Upper lobe of right lung (tissue), 1 donor: ENCODE measurements around the gene NUP214. TPM values are rescaled to one million over a fixed set of nuclear protein-coding genes. Genes with fewer than 3 reads are reported as not detected.
"Not testable (repeated sequence)": the region's sequence is repeated elsewhere in the genome, so short reads cannot be mapped to it uniquely, and the experiment has no call there.

ENCODE experiments used
- ATAC-seq: fragments of 200-7000 bp; cut with Tn5 transposase; one replicate; pipeline ENCODE4 v1.9.1; 2020; ENCODE audit warnings: mild to moderate bottlenecking, moderate library complexity
- DNase-seq: peaks from one replicate; pipeline ENCODE4 v3.0.0-alpha.2; 2020
- H3K27ac ChIP-seq: fragments of 200-600 bp; one replicate; pipeline ENCODE4 v1.8.0; 2022
- H3K27me3 ChIP-seq: fragments of 200-600 bp; one replicate; pipeline ENCODE4 v1.8.0; 2022; ENCODE audit warnings: mild to moderate bottlenecking
- H3K36me3 ChIP-seq: fragments of 200-600 bp; one replicate; pipeline ENCODE4 v1.8.0; 2022
- H3K4me1 ChIP-seq: fragments of 200-600 bp; one replicate; pipeline ENCODE4 v1.8.0; 2022
- H3K4me3 ChIP-seq: fragments of 200-600 bp; one replicate; pipeline ENCODE4 v1.8.0; 2022; ENCODE audit warnings: mild to moderate bottlenecking
- H3K9me3 ChIP-seq: fragments of 200-600 bp; one replicate; pipeline ENCODE4 v1.8.0; 2022
- CTCF ChIP-seq: fragments of 200-600 bp; IDR thresholded peaks from one replicate; pipeline ENCODE4 v1.8.0; 2022; ENCODE audit warnings: antibody characterized with exemption
- intact Hi-C: fragments of 100-400 bp; cut with DNase I; formaldehyde crosslinking; loops from one replicate; pipeline ENCODE4 v1.11.0; 2022
- total RNA-seq: library from RNA; stranded (reverse); fragmentation: NEBNext Ultra II Directional; extraction: Animal tissue kit (Norgen Biotek cat#: 25700); gene quantifications from one replicate; pipeline ENCODE4 v1.2.1, GENCODE V29; 2021
- donor health status: DM: no; HTN: yes; CAD: no; lungs with severe emphysema.

NUP214 gene
- total RNA-seq, 1 donor from 2014 or later, result 52.2 TPM

- DNase-seq (no peak), ATAC-seq (no peak)
- Histone ChIP-seq H3K36me3 (peaks cover 91% of the 10 kb centered on the region), H3K9me3 (no peaks in the 10 kb centered on the region), H3K27me3 (no peaks in the 10 kb centered on the region), H3K27ac (no peak overlapping the region), H3K4me3 (no peak overlapping the region), H3K4me1 (no peaks in the 10 kb centered on the region)
- intact Hi-C loops, result no loop called here
- TF ChIP-seq CTCF, result no peak
Observed at GRCh38 chr9:131187957-131188356, 62.6 kb downstream of the NUP214 start.

GRCh38 chr9:131188976-131189375 lies 63.6 kb downstream of the NUP214 start:
- no peak for TF ChIP-seq CTCF
- no peak overlapping the region for H3K4me3 ChIP-seq
- H3K9me3 ChIP-seq, result no peaks in the 10 kb centered on the region
- no peak overlapping the region for H3K27ac ChIP-seq
- no peak for ATAC-seq
- H3K36me3 ChIP-seq, result peaks cover 89% of the 10 kb centered on the region
- H3K4me1 ChIP-seq, result no peaks in the 10 kb centered on the region
- DNase-seq, result no peak
- no peaks in the 10 kb centered on the region for H3K27me3 ChIP-seq
- intact Hi-C loops, result no loop called here

- Histone ChIP-seq H3K27me3 (no peaks in the 10 kb centered on the region), H3K4me1 (no peaks in the 10 kb centered on the region), H3K36me3 (peaks cover 87% of the 10 kb centered on the region), H3K27ac (no peak overlapping the region), H3K9me3 (no peaks in the 10 kb centered on the region), H3K4me3 (no peak overlapping the region)
- TF ChIP-seq CTCF, result no peak
- ATAC-seq, result no peak
- DNase-seq, result no peak
- intact Hi-C loops, result no loop called here
Observed at GRCh38 chr9:131190191-131190590, 64.8 kb downstream of the NUP214 start.

GRCh38 chr9:131191032-131191431 lies 65.6 kb downstream of the NUP214 start:
- H3K4me1 ChIP-seq, H3K4me3 ChIP-seq, H3K9me3 ChIP-seq, H3K27ac ChIP-seq, DNase-seq, intact Hi-C loops, ATAC-seq, H3K27me3 ChIP-seq: not testable (repeated sequence)
- peaks cover 87% of the 10 kb centered on the region for H3K36me3 ChIP-seq

DNA sequence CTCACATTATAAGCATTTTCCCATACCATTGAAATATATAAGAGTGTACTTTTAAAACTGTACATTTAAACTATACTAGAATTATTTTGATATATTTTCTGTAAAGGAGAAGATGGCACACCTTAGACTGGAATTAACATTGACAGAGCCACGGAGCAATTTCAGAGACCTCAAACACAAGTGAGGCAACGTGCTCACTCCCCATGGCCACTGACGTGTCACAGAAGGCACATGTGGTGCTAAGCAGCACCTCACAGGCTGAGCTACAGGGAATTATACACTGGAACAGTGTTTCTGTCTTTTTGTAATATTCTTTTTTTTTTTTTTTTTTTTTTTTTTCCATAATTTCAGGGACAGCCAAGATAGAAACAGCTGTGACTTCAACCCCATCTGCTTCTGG lies 66.5 kb downstream of the NUP214 start:
- no peak overlapping the region for H3K27ac ChIP-seq
- ATAC-seq (no peak), DNase-seq (no peak)
- H3K4me1 ChIP-seq, result no peaks in the 10 kb centered on the region
- TF ChIP-seq CTCF, result no peak
- H3K9me3 ChIP-seq, result no peaks in the 10 kb centered on the region
- intact Hi-C loops, result no loop called here
- peaks cover 87% of the 10 kb centered on the region for H3K36me3 ChIP-seq
- no peaks in the 10 kb centered on the region for H3K27me3 ChIP-seq
- H3K4me3 ChIP-seq, result no peak overlapping the region

DNA sequence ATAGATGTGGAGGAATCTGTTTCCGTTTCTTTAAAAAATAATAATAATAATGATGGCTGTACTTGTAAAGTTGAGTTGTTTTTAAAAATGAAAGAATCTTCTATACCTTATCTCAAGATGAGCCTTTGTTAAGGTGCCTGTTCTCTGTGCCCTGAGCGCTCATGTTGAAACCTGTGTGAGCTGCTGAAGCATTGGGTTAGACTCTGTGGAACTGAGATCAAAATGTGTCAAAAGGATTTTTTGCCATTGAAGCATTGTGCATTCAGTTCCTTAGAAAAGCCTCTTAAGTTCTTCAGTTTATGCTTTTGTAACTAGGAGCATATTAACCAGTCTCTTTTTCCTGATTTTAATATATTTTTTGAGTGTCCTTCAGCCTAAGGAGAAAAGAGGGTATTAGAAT lies 67.7 kb downstream of the NUP214 start:
- TF ChIP-seq CTCF, result no peak
- Histone ChIP-seq H3K27ac (no peak overlapping the region), H3K4me1 (no peaks in the 10 kb centered on the region), H3K9me3 (no peaks in the 10 kb centered on the region), H3K36me3 (peaks cover 87% of the 10 kb centered on the region), H3K4me3 (no peak overlapping the region), H3K27me3 (no peaks in the 10 kb centered on the region)
- no peak for DNase-seq
- ATAC-seq, result no peak
- intact Hi-C loops, result no loop called here
